Activated CD8-positive, alpha-beta memory T cell treated with anti-CD3 and anti-CD28 coated beads, Interleukin-2, amount 10 ng/mL, durations not matched to agents 7 days and 5 days (primary cell): ENCODE data around the gene SCUBE3. TPM values are rescaled to one million over a fixed set of nuclear protein-coding genes. Genes with fewer than 3 reads are reported as not detected.

Experiments
- ATAC-seq: fragments of 150-1000 bp; cut with Tn5 transposase; one replicate; pipeline ENCODE4 v1.10.0; 2021; ENCODE audit warnings: moderate library complexity
- CTCF ChIA-PET: fragments of 350-600 bp; sonication (Branson Sonifier 250); formaldehyde crosslinking; loops from one replicate; lab custom pipeline; 2021; ENCODE audit warnings: antibody characterized with exemption; lab: Charles Lee
- DNase-seq: peaks from one replicate; pipeline ENCODE4 v3.0.0-alpha.2; 2020
- H3K27ac Mint-ChIP-seq: one replicate; pipeline ENCODE4 v1.8.0; 2021; ENCODE audit warnings: mild to moderate bottlenecking, mixed read lengths
- H3K27me3 Mint-ChIP-seq: one replicate; pipeline ENCODE4 v1.8.0; 2021; ENCODE audit warnings: mixed read lengths
- H3K36me3 Mint-ChIP-seq: one replicate; pipeline ENCODE4 v1.8.0; 2021; ENCODE audit warnings: mild to moderate bottlenecking, mixed read lengths
- H3K4me1 Mint-ChIP-seq: one replicate; pipeline ENCODE4 v1.8.0; 2021; ENCODE audit warnings: mixed read lengths
- H3K4me3 Mint-ChIP-seq: one replicate; pipeline ENCODE4 v1.8.0; 2021; ENCODE audit warnings: mild to moderate bottlenecking, moderate library complexity, mixed read lengths
- H3K9me3 Mint-ChIP-seq: one replicate; pipeline ENCODE4 v1.8.0; 2022; ENCODE audit warnings: low read depth, mixed read lengths
- total RNA-seq, 2 experiments: library from RNA; stranded (reverse); gene quantifications; one replicate each; pipeline ENCODE4 v1.2.3, GENCODE V29; 2021

SCUBE3 gene
- total RNA-seq, 2 experiments from 2014 or later: 0.12 to 0.54 TPM

DNA sequence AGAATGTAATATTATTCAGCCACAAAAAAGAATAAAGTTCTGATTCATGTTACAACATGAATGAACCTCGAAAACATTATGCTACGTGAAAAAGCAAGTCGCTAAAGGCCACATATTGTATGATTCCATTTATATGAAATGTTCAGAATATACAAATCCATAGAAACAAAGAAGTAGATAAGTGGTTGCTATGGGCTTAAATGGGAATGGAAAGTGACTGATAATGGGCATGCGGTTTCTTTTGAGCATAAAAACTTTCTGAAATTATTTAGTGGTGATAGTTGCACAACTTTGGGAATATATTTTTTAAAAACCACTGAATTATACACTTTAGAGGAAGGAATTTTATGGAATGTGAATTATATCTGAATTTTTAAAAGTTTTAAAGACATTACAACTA is 39.3 kb upstream of the SCUBE3 start:
- CTCF ChIA-PET: interaction anchor here (0.8 to 2.0 kb wide), 2 partner anchors 16 to 26 kb away, joined by 3 to 5 read pairs; no protein-coding TSS in a partner anchor
- H3K4me1 Mint-ChIP-seq: peaks cover 28% of the 10 kb centered on the region
- H3K27me3 Mint-ChIP-seq: peaks cover 16% of the 10 kb centered on the region
- ATAC-seq: no peak
- no peak overlapping the region for H3K27ac Mint-ChIP-seq
- no peak overlapping the region for H3K4me3 Mint-ChIP-seq
- DNase-seq: no peak
- peaks cover 2% of the 10 kb centered on the region for H3K9me3 Mint-ChIP-seq
- peaks cover 2% of the 10 kb centered on the region for H3K36me3 Mint-ChIP-seq

DNA sequence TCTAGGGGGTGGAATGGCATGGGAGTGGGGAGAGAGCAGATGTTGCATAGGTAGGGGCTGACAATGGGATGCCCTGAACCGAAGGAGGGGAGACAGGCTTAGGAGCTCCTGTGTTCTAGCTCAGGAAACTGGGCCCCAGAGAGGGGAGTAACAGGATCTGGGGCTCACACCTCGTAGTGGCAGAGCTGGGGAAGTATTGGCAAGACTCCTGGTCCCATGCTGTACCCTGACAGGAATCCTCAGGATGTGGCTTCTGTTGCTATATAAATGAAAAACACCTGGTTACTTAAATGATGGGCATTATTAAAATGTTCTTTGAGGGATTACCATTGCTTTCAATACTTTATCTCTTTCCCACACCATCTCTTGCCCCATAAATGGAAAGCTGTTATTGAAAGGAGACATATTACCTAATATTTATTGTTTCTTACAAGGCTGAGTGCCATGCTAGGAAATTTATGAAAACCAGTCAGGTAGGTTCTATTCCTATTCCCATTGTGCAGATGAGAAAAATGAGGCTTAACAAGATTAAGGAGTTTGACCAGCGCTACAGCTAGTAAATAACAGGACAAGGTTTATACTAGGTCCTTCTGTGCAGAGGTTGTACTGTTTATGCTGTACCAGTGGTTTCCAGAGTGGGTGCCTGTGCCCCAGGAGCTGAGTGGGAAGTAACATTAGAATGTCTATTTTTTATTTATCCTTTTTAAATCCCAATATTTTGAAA is 37.3 kb upstream of the SCUBE3 start:
- CTCF ChIA-PET: interaction anchor here (0.6 to 1.4 kb wide), 3 partner anchors 10 to 541 kb away, joined by 3 to 4 read pairs (median 4); no protein-coding TSS in a partner anchor
- no peak overlapping the region for H3K27ac Mint-ChIP-seq
- H3K4me1 Mint-ChIP-seq: peaks cover 29% of the 10 kb centered on the region
- H3K9me3 Mint-ChIP-seq: no peaks in the 10 kb centered on the region
- H3K4me3 Mint-ChIP-seq: no peak overlapping the region
- peak; percentile 22 for DNase-seq
- H3K27me3 Mint-ChIP-seq: peaks cover 19% of the 10 kb centered on the region
- ATAC-seq: no peak
- H3K36me3 Mint-ChIP-seq: no peaks in the 10 kb centered on the region

DNA sequence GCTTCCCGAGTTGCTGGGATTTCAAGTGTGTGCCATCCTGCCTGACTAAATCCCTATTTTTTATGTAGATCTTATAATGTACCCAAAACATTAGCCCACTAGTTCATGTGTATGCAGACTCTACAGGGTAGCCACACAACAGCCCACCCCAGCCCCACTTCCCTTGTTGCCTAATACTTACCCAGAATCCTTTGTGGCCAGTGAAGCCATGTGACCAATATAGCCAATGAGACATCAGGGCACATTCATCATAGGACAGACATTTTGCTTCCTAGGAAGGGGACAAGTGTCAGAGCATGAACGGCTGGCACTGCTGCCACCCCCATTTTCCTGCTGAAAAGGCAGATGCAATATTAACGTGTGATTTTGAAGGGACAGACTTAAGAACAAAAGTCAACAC is 36.6 kb upstream of the SCUBE3 start:
- no peaks in the 10 kb centered on the region for H3K9me3 Mint-ChIP-seq
- DNase-seq: peak; percentile 36
- peaks cover 29% of the 10 kb centered on the region for H3K4me1 Mint-ChIP-seq
- ATAC-seq: no peak
- H3K36me3 Mint-ChIP-seq: no peaks in the 10 kb centered on the region
- H3K4me3 Mint-ChIP-seq: no peak overlapping the region
- CTCF ChIA-PET: interaction anchor here (0.6 to 1.4 kb wide), 2 partner anchors 30 to 542 kb away, joined by 4 read pairs; no protein-coding TSS in a partner anchor
- no peak overlapping the region for H3K27ac Mint-ChIP-seq
- H3K27me3 Mint-ChIP-seq: peaks cover 19% of the 10 kb centered on the region

DNA sequence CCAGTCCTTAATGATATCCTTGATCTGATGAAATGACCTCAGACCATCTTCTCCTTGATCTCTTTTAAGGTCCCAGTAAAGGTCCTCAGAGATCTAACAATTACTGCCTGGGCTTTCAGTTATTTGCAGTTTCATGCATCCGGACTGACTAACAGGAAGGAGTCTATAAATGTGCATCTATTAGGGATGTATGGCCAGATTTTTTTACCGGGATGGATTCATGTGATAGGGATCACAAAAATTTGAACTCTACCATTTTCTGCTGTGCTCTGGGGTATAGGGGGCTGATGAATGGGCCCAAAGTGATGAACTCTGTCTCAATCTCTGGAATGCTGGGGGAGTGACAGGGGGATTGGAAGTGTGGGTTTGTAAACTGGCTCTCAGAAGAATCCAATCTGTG is 36.2 kb upstream of the SCUBE3 start:
- Mint-ChIP-seq H3K9me3 (no peaks in the 10 kb centered on the region), H3K4me1 (peaks cover 29% of the 10 kb centered on the region), H3K36me3 (no peaks in the 10 kb centered on the region), H3K27ac (no peak overlapping the region), H3K27me3 (peaks cover 19% of the 10 kb centered on the region), H3K4me3 (no peak overlapping the region)
- ATAC-seq (no peak), DNase-seq (peak; percentile 16)
- CTCF ChIA-PET: no interaction called here

DNA sequence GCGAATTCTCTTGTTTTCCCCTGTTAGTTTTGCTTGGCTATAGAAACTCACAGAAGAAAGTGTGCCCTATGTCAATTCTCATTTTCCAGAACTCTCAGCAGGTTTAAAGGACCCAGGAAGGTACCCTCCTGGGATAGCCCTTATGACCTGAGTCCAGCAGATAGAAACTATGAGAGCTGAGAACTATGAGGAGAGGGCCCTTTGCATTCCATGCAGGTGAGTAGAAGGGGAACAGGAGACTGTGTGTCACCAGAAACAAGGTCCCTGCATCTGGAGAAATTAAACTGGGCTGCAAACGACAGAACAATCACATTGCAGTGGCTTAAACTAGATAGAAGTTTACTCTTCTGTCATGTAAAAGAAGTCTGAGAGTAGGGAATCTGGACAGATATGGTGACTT is 35.7 kb upstream of the SCUBE3 start:
- Mint-ChIP-seq H3K27ac (no peak overlapping the region), H3K4me3 (no peak overlapping the region), H3K9me3 (no peaks in the 10 kb centered on the region), H3K4me1 (peaks cover 29% of the 10 kb centered on the region), H3K36me3 (no peaks in the 10 kb centered on the region), H3K27me3 (peaks cover 22% of the 10 kb centered on the region)
- no peak for ATAC-seq
- CTCF ChIA-PET: no interaction called here
- DNase-seq: peak; percentile 19

DNA sequence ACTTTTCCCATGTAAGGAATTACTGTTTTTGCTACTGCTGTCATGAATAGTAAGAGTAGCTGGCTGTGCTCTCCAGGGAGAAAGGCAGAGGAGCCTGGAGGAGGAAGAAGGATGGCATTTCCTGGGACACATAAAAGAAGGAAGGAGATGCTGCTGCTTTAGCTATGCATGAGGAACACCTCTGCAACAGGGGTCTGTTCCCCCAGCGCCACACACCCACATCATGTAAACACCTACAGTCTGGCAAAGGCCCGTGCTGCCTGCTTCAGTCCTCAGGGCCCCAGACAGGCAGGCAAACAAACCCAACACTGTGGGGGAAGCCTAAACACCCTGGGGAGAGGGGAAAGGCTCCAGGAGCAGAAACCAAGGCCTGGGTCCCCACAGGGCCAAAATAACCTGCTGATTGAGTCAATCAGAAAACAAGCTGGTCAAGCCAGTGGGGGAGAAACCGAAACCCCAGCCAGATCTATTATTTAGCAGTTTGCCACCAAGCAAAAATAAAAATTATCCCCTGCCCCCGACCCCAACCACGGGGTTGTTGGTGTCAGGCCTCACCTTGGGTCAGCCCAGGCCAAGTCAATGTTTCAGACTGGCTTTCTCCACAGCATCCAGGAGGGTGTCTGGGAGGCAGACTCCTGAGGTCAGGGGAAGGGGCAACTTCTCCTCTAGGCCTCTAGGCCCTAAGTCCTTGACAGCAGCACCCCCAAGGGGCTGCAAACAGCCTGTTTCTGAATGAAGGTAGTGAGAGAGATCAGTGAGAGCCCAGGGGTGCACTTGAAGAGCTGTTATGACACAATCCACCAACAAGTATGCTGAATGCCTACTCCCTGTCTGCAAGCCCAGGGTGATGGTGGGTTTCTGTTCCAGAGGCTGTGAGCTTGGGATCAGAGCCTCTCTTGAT is 34.6 kb upstream of the SCUBE3 start:
- peaks cover 19% of the 10 kb centered on the region for H3K4me1 Mint-ChIP-seq
- peak; percentile 49 for ATAC-seq

DNA sequence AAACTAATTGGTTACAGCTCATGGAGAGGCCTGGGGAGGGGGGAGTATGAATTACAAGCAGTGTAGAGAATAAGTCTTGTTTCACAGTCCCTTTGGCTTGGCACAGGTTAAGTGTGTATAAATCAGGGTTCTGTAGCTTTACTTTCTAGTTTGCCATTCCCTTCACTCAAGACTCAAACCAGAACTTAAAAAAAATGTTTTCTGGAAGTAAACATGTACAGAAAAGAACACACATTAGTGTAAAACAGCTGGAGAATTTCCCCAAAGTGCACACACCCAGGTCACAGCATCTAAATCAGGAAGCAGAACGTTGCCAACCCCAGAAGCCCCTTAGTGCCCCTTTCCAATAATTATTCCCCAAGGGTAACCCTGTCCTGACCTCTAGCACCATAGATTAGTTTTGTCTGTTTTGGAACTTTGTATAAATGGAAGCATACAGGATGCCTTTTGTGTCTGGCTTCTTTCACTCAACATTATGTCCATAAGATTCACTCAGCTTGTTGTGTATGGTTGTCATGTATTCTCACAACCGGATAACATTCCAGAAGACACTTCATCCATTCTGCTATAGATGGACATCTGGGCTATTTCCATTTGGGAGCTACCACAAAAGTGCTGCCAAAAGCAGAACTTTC is 33.7 kb upstream of the SCUBE3 start:
- DNase-seq (no peak), ATAC-seq (no peak)
- peaks cover 19% of the 10 kb centered on the region for H3K4me1 Mint-ChIP-seq
- no peak overlapping the region for H3K4me3 Mint-ChIP-seq
- no peaks in the 10 kb centered on the region for H3K36me3 Mint-ChIP-seq
- H3K9me3 Mint-ChIP-seq: no peaks in the 10 kb centered on the region
- peaks cover 29% of the 10 kb centered on the region for H3K27me3 Mint-ChIP-seq
- CTCF ChIA-PET: interaction anchor here (0.6 to 1.8 kb wide), 10 partner anchors 9 to 492 kb away, joined by 3 to 7 read pairs (median 4); no protein-coding TSS in a partner anchor
- no peak overlapping the region for H3K27ac Mint-ChIP-seq

More for the DNA sequence above, 34.6 kb upstream of the SCUBE3 start:
- peak; percentile 28 for DNase-seq
- CTCF ChIA-PET: interaction anchor here (0.7 to 1.8 kb wide), 9 partner anchors 9 to 192 kb away, joined by 3 to 7 read pairs (median 4); no protein-coding TSS in a partner anchor
- Mint-ChIP-seq H3K27ac (no peak overlapping the region), H3K4me3 (no peak overlapping the region), H3K36me3 (no peaks in the 10 kb centered on the region), H3K9me3 (no peaks in the 10 kb centered on the region), H3K27me3 (peaks cover 24% of the 10 kb centered on the region)

DNA sequence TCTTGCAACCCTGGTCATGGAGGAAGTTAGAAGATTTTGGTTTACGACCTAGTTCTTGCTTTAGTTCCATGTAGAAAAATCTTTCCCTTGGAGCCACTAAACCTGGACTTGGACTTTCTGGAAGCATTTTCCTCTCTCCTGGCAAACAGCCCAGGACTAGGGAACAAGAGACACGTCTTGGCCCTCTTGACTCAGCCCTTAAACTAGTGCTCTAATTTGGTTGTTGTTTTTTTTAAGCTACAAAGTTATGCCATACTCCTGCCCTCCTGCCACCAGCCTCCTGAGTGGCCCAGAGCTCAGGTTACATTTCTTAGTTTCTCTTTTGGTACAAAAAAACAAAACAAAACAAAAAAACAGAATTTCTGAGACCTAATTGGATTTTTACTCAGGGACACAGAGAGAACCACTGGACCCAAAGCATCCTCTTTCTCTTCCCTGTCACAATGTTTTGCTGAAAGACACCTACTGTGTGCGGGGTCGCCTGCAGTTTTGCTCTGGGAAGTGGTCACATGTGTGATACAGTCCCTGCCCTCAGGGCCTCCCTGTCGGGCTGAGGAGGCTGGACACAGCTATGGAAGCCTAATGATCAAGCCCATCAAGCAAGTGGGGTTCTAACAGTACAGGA is 32.3 kb upstream of the SCUBE3 start:
- Mint-ChIP-seq H3K36me3 (no peaks in the 10 kb centered on the region), H3K27me3 (peaks cover 37% of the 10 kb centered on the region), H3K27ac (no peak overlapping the region), H3K4me1 (peaks cover 16% of the 10 kb centered on the region), H3K4me3 (no peak overlapping the region), H3K9me3 (no peaks in the 10 kb centered on the region)
- CTCF ChIA-PET: interaction anchor here (0.5 to 1.2 kb wide), 4 partner anchors 24 to 698 kb away, joined by 3 to 4 read pairs (median 3); no protein-coding TSS in a partner anchor
- ATAC-seq (no peak), DNase-seq (no peak)

DNA sequence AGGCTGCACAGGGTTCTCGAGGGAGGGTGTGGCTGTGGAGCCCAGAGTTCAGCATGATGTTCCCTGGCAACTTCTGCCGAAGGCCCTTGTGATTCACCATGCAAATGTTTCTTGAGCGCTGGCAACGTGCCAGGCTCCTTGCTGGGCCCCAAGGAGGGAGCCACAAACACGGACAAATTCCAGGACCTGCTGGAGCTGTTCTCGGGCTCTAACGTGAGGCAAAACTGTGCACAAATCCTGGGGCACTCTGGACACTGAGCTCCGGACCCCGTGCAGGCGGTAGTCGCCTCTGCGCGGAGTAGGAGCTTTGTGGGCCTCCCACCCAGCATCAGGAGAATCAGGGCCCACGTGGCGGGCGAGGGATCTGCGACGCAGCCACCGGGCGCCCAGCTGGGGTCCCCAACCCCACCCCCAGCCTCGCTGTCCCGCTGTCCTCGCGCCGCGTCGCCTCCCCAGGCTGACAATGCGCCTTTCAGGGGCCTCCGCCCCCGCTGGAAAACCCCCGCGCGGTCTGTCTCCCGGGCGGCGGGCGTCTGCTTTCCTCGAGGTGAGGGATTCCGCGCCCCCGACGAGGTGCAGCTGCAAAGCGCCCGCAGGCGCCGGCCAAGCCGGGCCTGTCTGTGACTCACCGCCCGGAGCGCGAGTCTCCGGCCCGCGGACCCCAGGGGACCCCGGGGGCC is 31.7 kb upstream of the SCUBE3 start:
- no peak overlapping the region for H3K27ac Mint-ChIP-seq

DNA sequence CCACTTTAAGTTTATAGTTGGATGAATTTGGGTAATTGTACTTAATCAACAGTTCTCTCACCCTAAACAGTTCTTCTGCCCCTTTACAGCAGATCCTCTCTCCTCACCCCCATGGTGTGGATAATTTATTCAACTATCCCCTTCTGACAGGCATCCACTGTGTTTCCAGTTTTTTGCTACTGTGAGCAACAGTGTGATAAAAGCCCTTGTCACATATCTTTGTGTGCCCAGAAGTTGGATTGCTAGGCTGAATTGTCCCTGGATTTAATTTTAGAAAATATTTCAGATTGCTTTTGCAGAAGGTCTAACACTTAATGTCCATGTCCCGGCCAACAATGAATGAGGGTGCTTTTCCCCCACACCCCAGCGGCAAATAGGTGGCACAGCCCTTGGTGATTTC is 30.5 kb upstream of the SCUBE3 start:
- no peak overlapping the region for H3K4me3 Mint-ChIP-seq
- ATAC-seq (no peak), DNase-seq (no peak)
- CTCF ChIA-PET: no interaction called here
- peaks cover 16% of the 10 kb centered on the region for H3K4me1 Mint-ChIP-seq
- no peaks in the 10 kb centered on the region for H3K9me3 Mint-ChIP-seq
- no peaks in the 10 kb centered on the region for H3K36me3 Mint-ChIP-seq
- no peak overlapping the region for H3K27ac Mint-ChIP-seq
- peaks cover 39% of the 10 kb centered on the region for H3K27me3 Mint-ChIP-seq

More for the DNA sequence above, 31.7 kb upstream of the SCUBE3 start:
- H3K9me3 Mint-ChIP-seq: no peaks in the 10 kb centered on the region
- H3K36me3 Mint-ChIP-seq: no peaks in the 10 kb centered on the region
- H3K4me1 Mint-ChIP-seq: peaks cover 16% of the 10 kb centered on the region
- no peak overlapping the region for H3K4me3 Mint-ChIP-seq
- CTCF ChIA-PET: interaction anchor here (0.9 to 1.2 kb wide), 2 partner anchors 34 to 36 kb away, joined by 3 read pairs; no protein-coding TSS in a partner anchor
- DNase-seq (no peak), ATAC-seq (no peak)
- peaks cover 34% of the 10 kb centered on the region for H3K27me3 Mint-ChIP-seq

DNA sequence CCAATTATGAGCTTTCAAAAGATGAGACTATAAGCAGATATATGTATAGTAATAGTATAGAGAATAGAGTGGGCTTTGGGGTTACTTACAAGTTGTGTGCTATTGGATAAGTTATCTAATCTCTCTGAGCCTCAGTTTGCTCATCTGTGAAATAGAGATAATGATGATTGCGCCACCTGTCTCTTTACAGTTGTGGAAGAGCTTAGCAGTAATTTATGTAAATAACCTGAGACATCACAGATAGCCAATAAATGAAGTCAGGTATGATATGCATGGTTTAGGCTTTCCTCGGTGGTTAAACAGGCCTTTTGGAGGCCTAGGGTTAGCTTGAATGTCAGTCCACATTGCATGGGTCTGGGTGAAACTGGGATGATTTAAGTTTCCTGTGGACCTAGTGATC is 29.8 kb upstream of the SCUBE3 start:
- Mint-ChIP-seq H3K27ac (no peak overlapping the region), H3K9me3 (no peaks in the 10 kb centered on the region), H3K36me3 (no peaks in the 10 kb centered on the region), H3K27me3 (peaks cover 39% of the 10 kb centered on the region), H3K4me1 (peaks cover 11% of the 10 kb centered on the region), H3K4me3 (no peak overlapping the region)
- no peak for DNase-seq
- no peak for ATAC-seq
- CTCF ChIA-PET: interaction anchor here (0.9 kb wide), 1 partner anchor 37 kb away, joined by 3 read pairs; no protein-coding TSS in a partner anchor
